Breast epithelium (tissue), 3 donors: Measurements from ENCODE around the gene TMTC1.

Experiments
- POLR2A ChIP-seq: fragments of 450-650 bp; IDR thresholded peaks from one replicate; pipeline ENCODE4 v1.6.1; 2016; ENCODE audit warnings: antibody characterized with exemption, mild to moderate bottlenecking, moderate library complexity
- POLR2AphosphoS5 ChIP-seq, 3 donors: sonication (generic); formaldehyde crosslinking; IDR thresholded peaks; one replicate each; pipeline ENCODE4 v1.6.1; 2017; ENCODE audit warnings: antibody characterized with exemption in 3 of 3
- TF ChIP-seq, protein P1 (sequence below), 3 donors: fragments of 450-650 bp; IDR thresholded peaks; one replicate each; pipeline ENCODE4 v1.5.1; 2016 to 2017; ENCODE audit warnings: antibody characterized with exemption in 3 of 3, mild to moderate bottlenecking in 3 of 3, moderate library complexity in 3 of 3

DNA sequence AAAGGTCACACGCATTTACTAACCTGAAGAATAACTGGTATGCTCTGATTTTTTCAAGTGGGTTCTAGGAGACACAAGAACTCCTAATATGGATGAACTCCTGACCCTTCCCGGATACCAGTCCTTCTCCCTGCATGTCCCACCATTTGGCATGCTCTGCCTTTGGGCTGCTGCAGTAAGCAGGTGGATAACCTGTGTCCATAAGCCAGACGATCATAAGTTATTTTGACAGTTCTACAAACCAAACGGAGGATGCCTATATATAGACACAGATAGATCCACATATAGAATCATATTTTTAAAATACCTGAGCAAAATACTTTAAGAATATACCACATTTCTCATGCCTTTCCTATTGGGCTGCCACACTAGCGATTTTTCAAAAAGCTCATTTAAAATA is 49.4 kb downstream of the TMTC1 start:
- TF ChIP-seq, protein P1, sequence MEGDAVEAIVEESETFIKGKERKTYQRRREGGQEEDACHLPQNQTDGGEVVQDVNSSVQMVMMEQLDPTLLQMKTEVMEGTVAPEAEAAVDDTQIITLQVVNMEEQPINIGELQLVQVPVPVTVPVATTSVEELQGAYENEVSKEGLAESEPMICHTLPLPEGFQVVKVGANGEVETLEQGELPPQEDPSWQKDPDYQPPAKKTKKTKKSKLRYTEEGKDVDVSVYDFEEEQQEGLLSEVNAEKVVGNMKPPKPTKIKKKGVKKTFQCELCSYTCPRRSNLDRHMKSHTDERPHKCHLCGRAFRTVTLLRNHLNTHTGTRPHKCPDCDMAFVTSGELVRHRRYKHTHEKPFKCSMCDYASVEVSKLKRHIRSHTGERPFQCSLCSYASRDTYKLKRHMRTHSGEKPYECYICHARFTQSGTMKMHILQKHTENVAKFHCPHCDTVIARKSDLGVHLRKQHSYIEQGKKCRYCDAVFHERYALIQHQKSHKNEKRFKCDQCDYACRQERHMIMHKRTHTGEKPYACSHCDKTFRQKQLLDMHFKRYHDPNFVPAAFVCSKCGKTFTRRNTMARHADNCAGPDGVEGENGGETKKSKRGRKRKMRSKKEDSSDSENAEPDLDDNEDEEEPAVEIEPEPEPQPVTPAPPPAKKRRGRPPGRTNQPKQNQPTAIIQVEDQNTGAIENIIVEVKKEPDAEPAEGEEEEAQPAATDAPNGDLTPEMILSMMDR (IDR thresholded peaks at IDR 0.05) = no peak
- TF ChIP-seq POLR2A (no peak), POLR2AphosphoS5 (IDR thresholded peaks at IDR 0.05) (no peak)
